GM20000 (cell line): ENCODE measurements around the gene AGR2.

Experiments used
- DNase-seq: peaks from one replicate; pipeline ENCODE4 v3.0.0; 2012; ENCODE audit warnings: low spot score
- TF ChIP-seq, protein P1 (sequence below): IDR thresholded peaks from 2 replicates; pipeline ENCODE4 v1.5.1; 2012; ENCODE audit warnings: mild to moderate bottlenecking, control low read depth; ENCODE audit errors: extremely low read depth, missing control alignments

The AGR2 gene

DNA sequence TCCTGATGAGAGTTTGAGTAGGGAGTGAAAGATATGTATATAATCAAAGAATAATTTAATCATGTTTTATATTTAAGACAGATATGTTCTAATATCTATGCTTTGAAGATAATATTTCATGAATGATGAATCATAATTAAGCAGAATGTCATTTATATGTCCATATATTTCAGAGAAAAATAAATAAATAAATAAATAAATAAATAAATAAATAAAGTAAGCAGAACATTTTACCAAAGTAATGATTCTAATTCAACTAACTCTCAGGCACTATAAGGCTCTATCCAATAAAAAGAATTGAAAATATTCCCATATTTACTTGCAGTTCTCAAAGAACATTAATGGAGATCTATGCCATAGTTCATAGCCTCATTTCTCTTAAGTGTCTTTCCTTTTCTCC is 40.9 kb upstream of the AGR2 start:
- TF ChIP-seq, protein P1, sequence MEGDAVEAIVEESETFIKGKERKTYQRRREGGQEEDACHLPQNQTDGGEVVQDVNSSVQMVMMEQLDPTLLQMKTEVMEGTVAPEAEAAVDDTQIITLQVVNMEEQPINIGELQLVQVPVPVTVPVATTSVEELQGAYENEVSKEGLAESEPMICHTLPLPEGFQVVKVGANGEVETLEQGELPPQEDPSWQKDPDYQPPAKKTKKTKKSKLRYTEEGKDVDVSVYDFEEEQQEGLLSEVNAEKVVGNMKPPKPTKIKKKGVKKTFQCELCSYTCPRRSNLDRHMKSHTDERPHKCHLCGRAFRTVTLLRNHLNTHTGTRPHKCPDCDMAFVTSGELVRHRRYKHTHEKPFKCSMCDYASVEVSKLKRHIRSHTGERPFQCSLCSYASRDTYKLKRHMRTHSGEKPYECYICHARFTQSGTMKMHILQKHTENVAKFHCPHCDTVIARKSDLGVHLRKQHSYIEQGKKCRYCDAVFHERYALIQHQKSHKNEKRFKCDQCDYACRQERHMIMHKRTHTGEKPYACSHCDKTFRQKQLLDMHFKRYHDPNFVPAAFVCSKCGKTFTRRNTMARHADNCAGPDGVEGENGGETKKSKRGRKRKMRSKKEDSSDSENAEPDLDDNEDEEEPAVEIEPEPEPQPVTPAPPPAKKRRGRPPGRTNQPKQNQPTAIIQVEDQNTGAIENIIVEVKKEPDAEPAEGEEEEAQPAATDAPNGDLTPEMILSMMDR = no peak
- no peak for DNase-seq

DNA sequence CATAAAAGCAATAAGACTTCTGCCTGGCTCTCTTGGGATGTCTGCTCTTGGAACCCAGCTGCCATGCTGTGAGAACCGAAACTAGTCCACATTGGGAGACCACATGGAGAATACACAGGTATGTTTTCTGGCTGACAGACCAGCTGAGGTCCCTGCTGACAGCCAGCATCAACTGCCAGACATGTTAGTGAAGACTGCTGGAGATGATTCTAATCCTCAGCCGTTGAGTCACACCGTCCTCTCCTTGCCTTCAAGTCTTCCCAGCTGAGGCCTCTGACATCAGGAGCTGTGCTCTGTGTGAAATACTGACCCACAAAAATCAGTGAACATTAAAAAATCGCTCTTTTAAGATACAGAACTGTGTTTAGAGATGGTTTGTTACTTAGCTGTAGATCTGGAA is 36.9 kb upstream of the AGR2 start:
- no peak for DNase-seq
- TF ChIP-seq, protein P1 = no peak

DNA sequence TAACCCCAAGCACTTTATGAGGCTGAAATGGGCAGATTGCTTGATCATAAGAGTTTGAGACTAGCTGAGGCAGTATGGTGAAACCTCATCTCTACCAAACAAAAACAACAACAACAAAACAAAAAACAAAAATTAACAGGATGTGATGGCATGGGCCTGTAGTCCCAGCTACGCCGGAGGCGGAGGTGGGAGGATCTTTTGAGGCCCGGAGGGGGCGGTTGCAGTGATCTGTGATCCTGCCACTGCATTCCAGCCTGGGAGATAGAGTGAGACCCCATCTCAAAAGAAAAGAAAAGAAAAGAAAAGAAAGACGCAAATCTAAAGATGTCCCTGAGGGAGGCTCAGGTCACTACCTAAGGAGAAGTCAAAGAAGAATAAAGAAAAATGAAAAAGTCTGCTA is 35.3 kb upstream of the AGR2 start:
- DNase-seq = no peak
- TF ChIP-seq, protein P1 = no peak

DNA sequence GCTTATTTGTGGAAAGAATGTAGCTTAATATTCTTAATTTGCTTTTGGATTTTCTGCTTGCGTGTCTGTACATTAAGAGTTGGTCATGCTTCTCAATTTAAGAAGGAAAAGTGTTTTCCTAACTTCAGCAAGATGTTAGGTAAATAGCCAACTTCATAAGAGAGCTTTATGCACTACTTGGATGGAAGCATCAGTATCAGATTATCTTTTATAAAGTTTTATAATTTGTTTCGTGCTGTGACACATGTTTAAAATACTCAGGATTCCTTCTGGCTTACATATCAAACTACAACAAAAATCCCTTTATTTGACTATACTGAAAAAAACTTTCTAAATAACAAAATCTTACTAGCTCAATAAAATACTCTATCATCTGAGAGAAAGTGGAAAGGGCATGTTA is 34.8 kb upstream of the AGR2 start:
- TF ChIP-seq, protein P1 = no peak
- no peak for DNase-seq

DNA sequence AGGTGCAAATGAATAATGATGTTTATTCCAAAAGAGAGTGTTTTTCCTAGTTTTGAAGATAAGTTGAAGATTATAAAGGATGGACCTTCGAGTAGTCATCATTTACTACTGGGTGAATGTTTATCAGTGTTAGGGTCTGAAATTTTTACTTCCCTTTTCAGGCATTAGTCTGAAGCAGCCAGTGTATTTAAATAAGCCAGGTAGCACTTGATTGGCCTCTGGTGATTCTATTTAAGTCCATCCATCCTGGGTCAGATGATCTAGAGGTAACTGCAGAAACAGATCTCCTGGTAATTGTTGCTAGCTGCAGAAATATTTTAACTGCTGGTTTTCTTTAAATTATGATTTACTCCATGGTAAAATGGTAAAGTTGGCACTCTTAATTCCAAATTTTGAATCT is 34.1 kb upstream of the AGR2 start:
- no peak for DNase-seq
- TF ChIP-seq, protein P1 = no peak

DNA sequence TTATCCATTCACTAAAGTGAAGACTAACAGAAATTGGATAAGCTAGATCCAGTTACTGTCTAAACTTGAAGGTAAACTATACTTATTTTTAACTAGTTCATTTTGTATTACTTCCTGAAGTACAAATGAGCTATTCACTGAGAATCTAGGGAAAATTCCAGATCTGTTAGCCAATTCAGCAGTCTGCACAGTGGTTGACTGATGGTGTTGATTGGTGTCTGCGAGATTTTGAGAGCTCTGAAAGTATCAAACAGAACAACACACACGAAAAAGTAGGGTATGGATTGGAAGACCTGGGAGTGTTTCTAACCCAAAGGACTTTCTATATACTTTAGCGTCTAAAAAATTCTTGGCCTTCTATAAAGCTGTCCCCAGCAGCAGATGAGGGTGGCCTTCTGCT is 33.6 kb upstream of the AGR2 start:
- TF ChIP-seq, protein P1 = no peak
- DNase-seq = no peak

DNA sequence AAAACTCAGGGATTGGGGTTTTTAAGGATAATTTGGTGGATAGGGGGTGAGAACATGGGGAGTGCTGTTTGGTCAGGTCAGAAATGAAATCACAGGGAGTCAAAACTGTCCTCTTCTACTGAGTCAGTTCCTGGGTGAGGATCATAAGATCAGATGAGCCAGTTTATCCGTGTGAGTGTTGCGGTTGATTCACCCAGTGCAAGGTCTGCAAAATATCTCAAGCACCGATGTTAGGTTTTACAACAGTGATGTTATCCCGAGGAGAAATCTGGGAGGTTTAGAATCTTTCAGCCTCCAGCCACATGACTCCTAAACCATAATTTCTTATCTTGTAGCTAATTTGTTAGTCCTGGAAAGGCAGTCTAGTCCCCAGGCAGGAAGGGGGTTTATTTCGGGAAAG is 31.7 kb upstream of the AGR2 start:
- TF ChIP-seq, protein P1 = no peak
- no peak for DNase-seq

DNA sequence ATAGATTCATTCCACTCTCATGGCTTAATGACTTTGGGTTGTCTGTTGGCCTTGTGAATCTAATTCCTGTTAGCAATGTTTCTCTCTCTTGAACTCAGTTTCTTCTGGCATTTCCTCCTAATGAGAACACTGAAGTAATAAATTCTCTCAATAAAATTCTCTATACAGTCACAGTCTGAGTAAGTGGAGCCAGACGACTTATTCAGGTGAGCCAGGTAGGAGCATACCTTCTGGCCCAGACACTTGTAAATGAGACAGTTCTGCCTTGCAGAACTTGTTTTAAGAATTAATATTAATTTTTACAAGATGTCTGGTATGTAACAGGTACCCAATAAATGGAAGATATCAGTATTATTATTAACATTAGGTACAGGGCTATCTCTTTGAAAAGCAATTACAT is 28.6 kb upstream of the AGR2 start:
- DNase-seq = no peak
- TF ChIP-seq, protein P1 = no peak
